Measurements from ENCODE around the gene ATG10.
"Not testable (repeated sequence)": the region's sequence is repeated elsewhere in the genome, so short reads cannot be mapped to it uniquely, and the experiment has no call there.

Gene ATG10

DNA sequence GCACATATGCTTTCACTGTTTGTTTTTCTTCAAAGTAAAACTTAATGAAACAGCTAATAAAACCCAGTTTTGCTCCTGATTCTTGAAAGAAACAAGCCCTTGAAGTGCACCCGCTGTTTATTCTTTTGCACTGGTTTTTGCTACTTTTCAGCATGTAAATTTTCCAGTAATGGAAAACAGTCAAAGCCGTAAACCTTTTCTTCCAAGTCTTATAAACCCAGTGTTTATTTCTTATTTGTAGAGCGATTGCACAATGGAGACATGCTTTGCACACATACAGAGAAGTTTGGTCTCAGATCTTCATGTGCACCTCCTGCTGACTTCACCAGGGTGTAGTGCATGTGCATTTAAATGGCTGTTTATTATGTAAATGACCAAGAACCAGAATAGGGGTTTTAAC lies 51.8 kb downstream of the ATG10 start:
- H3K4me3 Mint-ChIP-seq, result no peak overlapping the region
- H3K27ac Mint-ChIP-seq, result peak overlapping the region in 1 of 3 experiments; percentile 81
- H3K4me1 Mint-ChIP-seq, result peaks cover under 1% of the 10 kb centered on the region
- H3K36me3 Mint-ChIP-seq (ENCODE audit: low read depth), result no peaks in the 10 kb centered on the region
- H3K9me3 Mint-ChIP-seq, result peaks cover under 1% of the 10 kb centered on the region
- TF ChIP-seq, protein P1, sequence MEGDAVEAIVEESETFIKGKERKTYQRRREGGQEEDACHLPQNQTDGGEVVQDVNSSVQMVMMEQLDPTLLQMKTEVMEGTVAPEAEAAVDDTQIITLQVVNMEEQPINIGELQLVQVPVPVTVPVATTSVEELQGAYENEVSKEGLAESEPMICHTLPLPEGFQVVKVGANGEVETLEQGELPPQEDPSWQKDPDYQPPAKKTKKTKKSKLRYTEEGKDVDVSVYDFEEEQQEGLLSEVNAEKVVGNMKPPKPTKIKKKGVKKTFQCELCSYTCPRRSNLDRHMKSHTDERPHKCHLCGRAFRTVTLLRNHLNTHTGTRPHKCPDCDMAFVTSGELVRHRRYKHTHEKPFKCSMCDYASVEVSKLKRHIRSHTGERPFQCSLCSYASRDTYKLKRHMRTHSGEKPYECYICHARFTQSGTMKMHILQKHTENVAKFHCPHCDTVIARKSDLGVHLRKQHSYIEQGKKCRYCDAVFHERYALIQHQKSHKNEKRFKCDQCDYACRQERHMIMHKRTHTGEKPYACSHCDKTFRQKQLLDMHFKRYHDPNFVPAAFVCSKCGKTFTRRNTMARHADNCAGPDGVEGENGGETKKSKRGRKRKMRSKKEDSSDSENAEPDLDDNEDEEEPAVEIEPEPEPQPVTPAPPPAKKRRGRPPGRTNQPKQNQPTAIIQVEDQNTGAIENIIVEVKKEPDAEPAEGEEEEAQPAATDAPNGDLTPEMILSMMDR (IDR thresholded peaks at IDR 0.05; ENCODE audit: unreplicated experiment in 3 of 3), result no peak
- no peaks in the 10 kb centered on the region for H3K27me3 Mint-ChIP-seq (ENCODE audit: low read depth)

DNA sequence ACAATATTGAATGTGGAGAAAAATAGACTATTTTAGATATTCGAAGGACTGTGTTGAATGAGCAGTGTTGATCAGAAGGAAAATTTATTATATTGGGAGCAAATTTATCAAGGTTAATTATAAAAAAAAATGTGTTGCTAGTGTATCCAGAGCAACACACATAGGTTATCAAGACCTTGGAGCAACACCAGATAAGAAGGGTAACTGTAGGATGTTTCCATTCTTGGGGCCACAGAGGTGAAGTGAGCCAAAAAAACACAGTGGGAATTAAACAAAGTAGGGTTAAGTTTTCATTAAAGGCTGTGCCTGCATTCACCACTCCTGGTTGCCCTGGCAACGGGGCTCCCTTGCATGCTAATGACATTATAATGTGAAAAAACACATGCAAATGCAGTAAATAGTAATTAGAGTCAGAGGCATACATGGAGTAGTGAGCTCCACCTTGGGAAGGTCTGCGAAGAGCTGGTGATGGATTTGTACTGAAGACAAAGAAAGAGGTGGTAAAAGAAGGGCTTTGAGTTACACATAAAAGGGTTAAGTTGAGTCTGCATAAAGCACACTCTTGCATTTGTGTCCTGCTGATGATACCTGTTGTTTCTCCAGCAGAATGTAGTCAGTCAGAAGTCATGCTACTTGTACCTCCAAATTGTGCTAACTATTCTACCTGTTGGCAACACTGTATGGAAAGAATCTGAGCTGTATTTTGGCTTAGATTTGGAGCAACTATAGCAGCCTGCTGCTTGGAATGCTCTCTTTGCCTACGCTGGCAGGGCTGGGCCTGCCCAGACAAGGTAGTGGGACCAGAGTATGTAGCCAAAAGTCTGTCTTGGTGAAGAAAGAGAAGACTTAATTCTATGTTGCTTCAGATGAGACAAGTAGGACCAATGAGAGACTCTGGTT lies 59.6 kb downstream of the ATG10 start:
- Mint-ChIP-seq H3K27ac (peak overlapping the region in 1 of 3 experiments; percentile 17), H3K9me3 (no peaks in the 10 kb centered on the region), H3K4me1 (no peaks in the 10 kb centered on the region), H3K27me3 (ENCODE audit: low read depth) (no peaks in the 10 kb centered on the region), H3K36me3 (ENCODE audit: low read depth) (no peaks in the 10 kb centered on the region), H3K4me3 (no peak overlapping the region)
- TF ChIP-seq, protein P1 (IDR thresholded peaks at IDR 0.05; ENCODE audit: unreplicated experiment in 3 of 3), result no peak

DNA sequence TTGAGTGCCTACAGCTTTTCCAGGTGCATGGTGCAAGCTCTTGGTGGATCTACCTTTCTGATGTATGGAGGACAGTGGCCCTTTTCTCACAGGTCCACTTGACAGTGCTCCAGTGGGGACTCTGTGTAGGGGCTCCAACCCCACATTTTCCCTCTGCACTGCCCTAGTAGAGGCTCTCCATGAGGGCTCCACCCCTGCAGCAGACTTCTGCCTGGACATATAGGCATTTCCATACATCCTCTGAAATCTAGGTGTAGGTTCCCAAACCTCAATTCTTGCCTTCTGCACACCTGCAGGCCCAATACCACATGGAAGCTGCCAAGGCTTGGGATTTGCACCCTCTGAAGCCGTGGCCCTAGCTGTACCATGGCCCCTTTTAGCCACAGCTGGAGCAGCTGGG lies 71.1 kb downstream of the ATG10 start:
- not testable (repeated sequence) for H3K4me3 Mint-ChIP-seq; H3K27ac Mint-ChIP-seq; H3K27me3 Mint-ChIP-seq (ENCODE audit: low read depth)
- Mint-ChIP-seq H3K9me3 (peaks cover 35% of the 10 kb centered on the region), H3K36me3 (ENCODE audit: low read depth) (peaks cover 41% of the 10 kb centered on the region), H3K4me1 (peaks cover 15% of the 10 kb centered on the region)

DNA sequence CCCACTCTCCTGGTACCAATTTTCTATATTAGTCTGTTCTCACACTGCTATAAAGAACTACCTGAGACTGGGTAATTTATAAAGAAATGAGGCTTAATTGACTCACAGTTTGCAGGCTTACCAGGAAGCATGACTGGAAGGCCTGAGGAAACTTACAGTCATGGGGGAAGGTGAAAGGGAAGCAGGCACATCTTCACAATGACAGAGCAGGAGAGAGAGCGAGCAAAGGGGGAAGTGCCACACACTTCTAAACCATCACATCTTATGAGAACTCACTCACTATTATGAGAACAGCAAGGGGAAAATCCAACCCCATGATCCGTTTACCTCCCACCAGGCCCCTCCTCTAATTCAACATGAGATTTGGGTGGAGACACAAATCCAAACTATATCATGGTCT lies 72.2 kb downstream of the ATG10 start:
- Mint-ChIP-seq H3K27ac (no peak overlapping the region), H3K9me3 (peaks cover 31% of the 10 kb centered on the region), H3K27me3 (ENCODE audit: low read depth) (no peaks in the 10 kb centered on the region), H3K4me3 (no peak overlapping the region), H3K4me1 (peaks cover 15% of the 10 kb centered on the region), H3K36me3 (ENCODE audit: low read depth) (peaks cover 33% of the 10 kb centered on the region)
- TF ChIP-seq, protein P1 (IDR thresholded peaks at IDR 0.05; ENCODE audit: unreplicated experiment in 3 of 3), result no peak

DNA sequence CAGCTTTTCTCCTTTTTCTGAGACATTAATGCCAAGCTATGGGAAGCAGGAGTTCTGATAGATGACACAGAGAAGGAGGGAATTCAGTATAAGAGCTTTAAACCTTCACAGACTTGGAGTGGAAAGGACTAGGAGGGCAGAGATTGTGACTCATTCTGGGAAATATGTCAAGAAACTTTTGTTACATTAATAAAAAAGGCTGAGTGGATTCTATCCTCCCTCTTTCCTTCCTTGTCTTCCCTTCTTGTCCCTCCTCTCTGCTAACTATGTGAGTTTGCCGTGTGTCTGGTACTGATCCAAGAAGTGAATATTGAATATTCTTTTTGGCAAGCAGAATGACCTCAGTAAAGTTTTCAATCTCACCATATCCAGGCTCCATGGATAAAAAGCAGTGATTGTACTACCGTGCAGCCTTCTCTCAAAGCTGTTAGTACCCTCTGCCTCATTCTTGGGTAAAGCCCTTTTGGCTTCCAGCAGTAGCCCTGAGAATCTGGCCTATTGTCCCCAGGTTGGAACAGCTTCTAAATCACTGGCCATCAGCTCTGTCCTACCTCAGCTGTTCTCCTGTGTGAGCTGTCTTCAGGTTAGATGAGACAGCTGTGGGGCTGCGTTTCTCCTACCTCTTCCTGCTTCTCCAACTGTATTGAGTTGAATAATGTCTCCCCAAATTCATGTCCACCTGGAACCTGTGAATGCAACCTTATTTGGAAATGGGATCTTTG lies 73.9 kb downstream of the ATG10 start:
- Mint-ChIP-seq H3K4me1 (peaks cover 15% of the 10 kb centered on the region), H3K4me3 (no peak overlapping the region), H3K27me3 (ENCODE audit: low read depth) (no peaks in the 10 kb centered on the region), H3K27ac (peak overlapping the region in 2 of 3 experiments; percentile 32 to 62), H3K36me3 (ENCODE audit: low read depth) (peaks cover 32% of the 10 kb centered on the region), H3K9me3 (peaks cover 31% of the 10 kb centered on the region)
- TF ChIP-seq, protein P1 (IDR thresholded peaks at IDR 0.05; ENCODE audit: unreplicated experiment in 3 of 3), result no peak

DNA sequence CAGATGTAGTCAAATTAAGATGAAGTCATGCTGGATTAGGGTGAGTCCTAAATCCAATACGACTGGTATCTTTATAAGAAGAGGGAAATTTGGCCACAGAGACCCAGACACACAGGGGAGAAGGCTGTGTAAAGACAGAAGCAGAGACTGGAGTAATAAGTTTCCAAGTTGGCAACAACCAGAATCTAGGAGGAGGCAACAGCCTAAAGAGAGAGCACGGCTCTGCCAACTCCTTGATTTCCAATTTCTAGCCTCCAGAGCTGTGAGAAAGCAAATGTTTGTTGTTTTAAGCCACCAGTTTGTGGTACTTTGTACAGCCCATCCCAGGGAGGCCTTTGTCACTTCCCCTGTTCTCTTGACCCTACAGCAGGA lies 74.4 kb downstream of the ATG10 start:
- TF ChIP-seq, protein P1 (IDR thresholded peaks at IDR 0.05; ENCODE audit: unreplicated experiment in 3 of 3), result no peak
- Mint-ChIP-seq H3K27ac (peak overlapping the region in 2 of 3 experiments; percentile 32 to 62), H3K4me3 (no peak overlapping the region), H3K27me3 (ENCODE audit: low read depth) (no peaks in the 10 kb centered on the region), H3K36me3 (ENCODE audit: low read depth) (peaks cover 30% of the 10 kb centered on the region), H3K4me1 (peaks cover 15% of the 10 kb centered on the region), H3K9me3 (peaks cover 31% of the 10 kb centered on the region)
